Upper lobe of left lung (tissue), 6 donors: ENCODE measurements around the gene MCTP1. TPM values are rescaled to one million over a fixed set of nuclear protein-coding genes. Genes with fewer than 3 reads are reported as not detected.

ENCODE experiments used
- ATAC-seq, 2 donors: fragments of 200-7000 bp; cut with Tn5 transposase; one replicate each; pipeline ENCODE4 v1.9.1; 2022; ENCODE audit warnings: mild to moderate bottlenecking in 2 of 2, moderate library complexity in 2 of 2; ENCODE audit not compliant: low FRiP score in 2 of 2
- DNase-seq, 2 donors: peaks; one replicate each; pipeline ENCODE4 v3.0.0-alpha.2; 2019 to 2020
- H3K27ac ChIP-seq, 4 donors: fragments of 200-600 bp; sonication (generic); one replicate each; pipeline ENCODE4 v1.5.1; 2016 to 2019
- H3K27me3 ChIP-seq, 4 donors: fragments of 200-600 bp; sonication (generic); one replicate each; pipeline ENCODE4 v1.5.1; 2017 to 2019
- H3K36me3 ChIP-seq, 4 donors: fragments of 200-600 bp; sonication (generic); one replicate each; pipeline ENCODE4 v1.5.1; 2016 to 2019
- H3K4me1 ChIP-seq, 4 donors: fragments of 200-600 bp; sonication (generic); one replicate each; pipeline ENCODE4 v1.5.1; 2018 to 2019
- H3K4me3 ChIP-seq, 4 donors: fragments of 200-600 bp; sonication (generic); one replicate each; pipeline ENCODE4 v1.5.1; 2017 to 2019; ENCODE audit warnings: mild to moderate bottlenecking in 2 of 4, moderate library complexity in 1 of 4
- H3K9me3 ChIP-seq, 4 donors: fragments of 200-600 bp; sonication (generic); one replicate each; pipeline ENCODE4 v1.5.1; 2018 to 2019
- EP300 ChIP-seq, 4 donors: sonication (generic); formaldehyde crosslinking; IDR thresholded peaks; one replicate each; pipeline ENCODE4 v1.5.1; 2017; ENCODE audit warnings: antibody characterized with exemption in 4 of 4, control low read depth in 2 of 4
- POLR2A ChIP-seq, 4 donors: fragments of 450-650 bp; IDR thresholded peaks; one replicate each; pipeline ENCODE4 v1.5.1; 2016 to 2017; ENCODE audit warnings: antibody characterized with exemption in 4 of 4, mild to moderate bottlenecking in 2 of 4
- POLR2AphosphoS5 ChIP-seq, 2 donors: sonication (generic); formaldehyde crosslinking; IDR thresholded peaks; one replicate each; pipeline ENCODE4 v1.5.1; 2017; ENCODE audit warnings: antibody characterized with exemption in 2 of 2
- WGBS, 2 donors: methylation state at CpG; one replicate each; pipeline ENCODE4 v1.1.5; 2017 to 2018; 5-methylcytosine and 5-hydroxymethylcytosine counted together
- total RNA-seq, 6 donors: library from RNA; depleted of rRNA in 4 of 6; stranded (reverse); fragments of >200 nt in 4 of 6; gene quantifications; one replicate each; pipeline versions ENCODE4 v1.1.0 to v1.2.1, GENCODE V29; 2016 to 2021
- TF ChIP-seq, protein P1 (sequence below), 6 experiments: fragments of 450-650 bp in 4 of 6; fragments of 200-600 bp in 2 of 6; sonication (generic) in 2 of 6; IDR thresholded peaks; one replicate each; pipeline ENCODE4 v1.5.1; 2016 to 2019; ENCODE audit warnings: antibody characterized with exemption in 6 of 6
- donor health status: DM: no; HTN: no; CAD: no; lungs with moderate emphysema.
- donor health status: DM: no; HTN: yes; CAD: no; lungs with severe emphysema.

The MCTP1 gene
- total RNA-seq, 6 donors from 2014 or later = 30.4 to 43.8 (median 38.3) TPM

DNA sequence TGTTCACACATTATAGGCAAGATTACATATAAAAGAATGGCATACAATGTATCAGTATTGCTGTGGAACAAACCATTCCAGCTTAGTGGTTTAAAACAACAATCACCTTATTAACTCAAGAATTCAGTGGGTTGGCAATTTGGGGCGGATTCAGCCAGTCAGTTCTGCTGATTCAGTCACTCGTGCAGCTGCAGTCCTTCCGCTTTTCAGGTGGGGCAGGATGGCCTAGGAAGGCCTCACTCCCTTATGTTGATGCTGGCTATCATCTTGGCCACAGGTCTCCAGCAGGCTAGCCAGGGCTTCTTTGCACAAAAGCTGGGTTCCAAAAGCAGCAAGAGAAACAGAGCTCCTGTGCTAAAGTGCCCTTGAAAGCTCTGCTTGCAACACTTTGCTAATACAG lies 150.6 kb downstream of the MCTP1 start:
- H3K27ac ChIP-seq = no peak overlapping the region
- no peaks in the 10 kb centered on the region for H3K9me3 ChIP-seq
- no peaks in the 10 kb centered on the region for H3K4me1 ChIP-seq
- DNase-seq = no peak
- no peak for TF ChIP-seq EP300 (IDR thresholded peaks at IDR 0.05)
- TF ChIP-seq, protein P1, sequence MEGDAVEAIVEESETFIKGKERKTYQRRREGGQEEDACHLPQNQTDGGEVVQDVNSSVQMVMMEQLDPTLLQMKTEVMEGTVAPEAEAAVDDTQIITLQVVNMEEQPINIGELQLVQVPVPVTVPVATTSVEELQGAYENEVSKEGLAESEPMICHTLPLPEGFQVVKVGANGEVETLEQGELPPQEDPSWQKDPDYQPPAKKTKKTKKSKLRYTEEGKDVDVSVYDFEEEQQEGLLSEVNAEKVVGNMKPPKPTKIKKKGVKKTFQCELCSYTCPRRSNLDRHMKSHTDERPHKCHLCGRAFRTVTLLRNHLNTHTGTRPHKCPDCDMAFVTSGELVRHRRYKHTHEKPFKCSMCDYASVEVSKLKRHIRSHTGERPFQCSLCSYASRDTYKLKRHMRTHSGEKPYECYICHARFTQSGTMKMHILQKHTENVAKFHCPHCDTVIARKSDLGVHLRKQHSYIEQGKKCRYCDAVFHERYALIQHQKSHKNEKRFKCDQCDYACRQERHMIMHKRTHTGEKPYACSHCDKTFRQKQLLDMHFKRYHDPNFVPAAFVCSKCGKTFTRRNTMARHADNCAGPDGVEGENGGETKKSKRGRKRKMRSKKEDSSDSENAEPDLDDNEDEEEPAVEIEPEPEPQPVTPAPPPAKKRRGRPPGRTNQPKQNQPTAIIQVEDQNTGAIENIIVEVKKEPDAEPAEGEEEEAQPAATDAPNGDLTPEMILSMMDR (IDR thresholded peaks at IDR 0.05) = no peak
- TF ChIP-seq POLR2A (IDR thresholded peaks at IDR 0.05) = no peak
- TF ChIP-seq POLR2AphosphoS5 (IDR thresholded peaks at IDR 0.05) = no peak
- ATAC-seq = no peak
- no peaks in the 10 kb centered on the region for H3K27me3 ChIP-seq
- no peak overlapping the region for H3K4me3 ChIP-seq
- 85 to 91% methylated on average over 3 of the region's 3 CpGs for WGBS, 2 donors
- no peaks in the 10 kb centered on the region for H3K36me3 ChIP-seq

DNA sequence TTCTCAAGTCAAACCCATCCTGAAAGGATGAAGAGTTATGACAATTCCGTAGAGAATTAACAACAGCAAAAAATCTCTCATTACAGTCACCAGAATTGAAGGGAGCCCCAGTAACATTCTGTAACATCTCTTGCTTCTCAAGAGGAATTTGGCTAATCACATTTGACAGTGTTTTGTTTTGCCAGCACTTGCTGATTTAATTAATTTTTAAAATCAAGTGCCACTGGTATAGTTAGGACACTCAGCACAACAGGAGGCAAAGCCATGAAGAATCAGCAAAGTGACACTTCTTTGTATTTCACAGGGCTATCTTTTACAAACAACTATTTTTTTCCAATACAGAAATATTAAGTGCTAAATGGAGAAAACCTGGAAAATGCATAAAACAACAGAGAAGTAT lies 152.8 kb downstream of the MCTP1 start:
- no peak for ATAC-seq

DNA sequence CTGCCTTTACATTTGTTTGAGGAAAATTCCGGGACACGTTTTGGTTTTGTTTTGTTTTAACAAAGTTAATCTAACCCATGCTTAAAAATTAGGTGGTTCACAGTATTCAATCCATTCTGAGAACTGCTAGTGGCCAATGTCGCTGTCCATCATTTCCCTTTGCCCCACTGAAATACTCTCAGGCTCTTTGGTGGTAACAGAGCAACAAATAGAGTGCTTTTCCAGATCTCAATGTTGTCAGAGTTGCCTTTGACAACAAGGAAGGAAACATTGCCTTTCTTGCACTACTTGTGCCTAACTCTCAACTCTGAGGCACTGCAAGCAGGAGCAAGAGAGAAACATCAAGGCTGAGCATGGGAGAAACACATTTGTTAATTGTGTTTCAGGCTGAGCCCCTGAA lies 154.0 kb downstream of the MCTP1 start:
- DNase-seq (no peak), ATAC-seq (no peak)

More for the DNA sequence above, 152.8 kb downstream of the MCTP1 start:
- H3K36me3 ChIP-seq = no peaks in the 10 kb centered on the region
- WGBS, 2 donors = 84 to 90% methylated on average over 1 of the region's 1 CpG
- H3K4me3 ChIP-seq = no peak overlapping the region
- H3K27me3 ChIP-seq = no peaks in the 10 kb centered on the region
- no peak overlapping the region for H3K27ac ChIP-seq
- no peak for DNase-seq
- no peaks in the 10 kb centered on the region for H3K4me1 ChIP-seq
- TF ChIP-seq EP300 (IDR thresholded peaks at IDR 0.05) (no peak), POLR2A (IDR thresholded peaks at IDR 0.05) (no peak), POLR2AphosphoS5 (IDR thresholded peaks at IDR 0.05) (no peak)
- TF ChIP-seq, protein P1 (IDR thresholded peaks at IDR 0.05) = no peak
- H3K9me3 ChIP-seq = no peaks in the 10 kb centered on the region

DNA sequence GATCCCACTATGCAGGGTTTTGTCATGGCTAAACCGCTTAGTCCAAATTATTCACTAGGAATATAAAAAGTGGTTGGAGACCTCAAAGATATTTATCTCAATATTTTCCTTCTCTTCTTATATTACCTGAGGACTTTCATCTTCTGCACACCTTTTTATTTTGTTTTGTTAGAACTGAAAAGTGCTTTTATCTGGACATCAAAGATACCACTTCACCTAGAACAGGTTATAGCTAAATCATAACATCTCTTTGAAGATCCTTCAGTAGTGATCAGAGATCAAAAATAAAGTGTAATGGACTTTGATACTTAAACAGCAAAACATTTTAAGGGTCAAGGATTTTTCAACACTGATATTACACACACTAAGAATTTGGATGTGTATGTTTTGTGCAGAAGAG lies 160.2 kb downstream of the MCTP1 start:
- no peak for ATAC-seq
- Histone ChIP-seq H3K27me3 (no peaks in the 10 kb centered on the region), H3K27ac (no peak overlapping the region), H3K4me1 (no peaks in the 10 kb centered on the region), H3K9me3 (no peaks in the 10 kb centered on the region), H3K4me3 (no peak overlapping the region), H3K36me3 (no peaks in the 10 kb centered on the region)
- TF ChIP-seq, protein P1 (IDR thresholded peaks at IDR 0.05) = no peak
- no peak for TF ChIP-seq EP300 (IDR thresholded peaks at IDR 0.05)
- no peak for TF ChIP-seq POLR2A (IDR thresholded peaks at IDR 0.05)
- no peak for TF ChIP-seq POLR2AphosphoS5 (IDR thresholded peaks at IDR 0.05)
- DNase-seq = no peak
- WGBS, 2 donors = 96 to 100% methylated on average over 1 of the region's 1 CpG

More for the DNA sequence above, 154.0 kb downstream of the MCTP1 start:
- no peak overlapping the region for H3K27ac ChIP-seq
- H3K36me3 ChIP-seq = no peaks in the 10 kb centered on the region
- no peaks in the 10 kb centered on the region for H3K4me1 ChIP-seq
- H3K4me3 ChIP-seq = no peak overlapping the region
- no peaks in the 10 kb centered on the region for H3K9me3 ChIP-seq
- TF ChIP-seq EP300 (IDR thresholded peaks at IDR 0.05) (no peak), POLR2AphosphoS5 (IDR thresholded peaks at IDR 0.05) (no peak), POLR2A (IDR thresholded peaks at IDR 0.05) (no peak)
- TF ChIP-seq, protein P1 (IDR thresholded peaks at IDR 0.05) = no peak
- 88 to 93% methylated on average over 3 of the region's 3 CpGs for WGBS, 2 donors
- H3K27me3 ChIP-seq = no peaks in the 10 kb centered on the region

DNA sequence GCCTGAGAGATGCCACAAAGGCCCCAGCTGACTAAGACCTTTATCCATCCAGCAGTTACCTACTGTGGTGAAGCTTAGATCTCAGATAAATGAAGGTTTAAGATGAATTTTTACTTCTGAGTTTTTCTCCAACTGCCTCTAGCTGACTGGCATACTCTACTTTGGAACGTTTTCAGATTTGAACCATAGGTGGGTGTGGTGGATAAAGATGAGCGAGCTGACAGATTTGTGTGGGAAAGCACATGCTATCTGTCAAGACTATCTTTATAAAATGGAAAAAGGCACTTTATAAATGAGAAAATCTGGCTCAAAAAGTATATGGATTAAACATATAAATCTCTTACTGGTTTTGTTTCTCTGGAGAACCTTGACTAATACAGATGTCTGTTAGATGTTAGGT lies 160.8 kb downstream of the MCTP1 start:
- DNase-seq (no peak), ATAC-seq (no peak)
- no peaks in the 10 kb centered on the region for H3K9me3 ChIP-seq
- no peak overlapping the region for H3K27ac ChIP-seq
- no peaks in the 10 kb centered on the region for H3K27me3 ChIP-seq
- TF ChIP-seq POLR2AphosphoS5 (IDR thresholded peaks at IDR 0.05) (no peak), EP300 (IDR thresholded peaks at IDR 0.05) (no peak), POLR2A (IDR thresholded peaks at IDR 0.05) (no peak)
- TF ChIP-seq, protein P1 (IDR thresholded peaks at IDR 0.05) = no peak
- 86 to 89% methylated on average over 2 of the region's 2 CpGs for WGBS, 2 donors
- no peaks in the 10 kb centered on the region for H3K36me3 ChIP-seq
- H3K4me1 ChIP-seq = no peaks in the 10 kb centered on the region
- no peak overlapping the region for H3K4me3 ChIP-seq
